ENCODE data around the gene MAGEB2. TPM values are rescaled to one million over a fixed set of nuclear protein-coding genes. Genes with fewer than 3 reads are reported as not detected.
"Not testable (repeated sequence)": the region's sequence is repeated elsewhere in the genome, so short reads cannot be mapped to it uniquely, and the experiment has no call there.

MAGEB2 gene
- not detected in 2 replicates for total RNA-seq

DNA sequence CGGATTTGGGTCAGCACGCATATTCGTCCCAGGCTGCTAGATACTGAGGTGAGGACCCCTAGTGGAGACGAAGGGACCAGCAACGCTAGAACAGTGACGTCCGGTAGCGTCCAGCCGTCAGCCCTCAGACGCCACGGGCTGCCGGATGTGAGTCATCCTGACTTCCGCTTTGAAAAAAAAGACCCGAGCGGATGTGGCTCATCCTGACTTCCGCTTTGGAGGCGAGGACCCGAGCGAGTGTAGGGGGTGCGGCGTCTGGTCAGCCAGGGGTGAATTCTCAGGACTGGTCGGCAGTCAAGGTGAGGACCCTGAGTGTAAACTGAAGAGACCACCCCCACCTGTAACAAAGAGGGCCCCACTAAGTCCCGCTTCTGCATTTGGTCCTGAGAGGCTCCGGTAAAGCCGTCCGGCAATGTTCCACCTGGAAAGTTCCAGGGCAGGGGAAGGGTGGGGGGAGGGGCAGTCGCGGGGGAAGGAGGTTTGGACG is at the start of gene MAGEB2:
Gene MAGEB2, plus strand, starts transcription at position 207 of the 487 bp plus-strand sequence. CDS start 3,018 bp downstream, outside the sequence.
- DNase-seq (ENCODE audit: low read depth): no peak

- DNase-seq (ENCODE audit: low read depth): no peak
These were observed 44.5 kb upstream of the MAGEB2 start for GRCh38 chrX:30170900-30171299.

DNA sequence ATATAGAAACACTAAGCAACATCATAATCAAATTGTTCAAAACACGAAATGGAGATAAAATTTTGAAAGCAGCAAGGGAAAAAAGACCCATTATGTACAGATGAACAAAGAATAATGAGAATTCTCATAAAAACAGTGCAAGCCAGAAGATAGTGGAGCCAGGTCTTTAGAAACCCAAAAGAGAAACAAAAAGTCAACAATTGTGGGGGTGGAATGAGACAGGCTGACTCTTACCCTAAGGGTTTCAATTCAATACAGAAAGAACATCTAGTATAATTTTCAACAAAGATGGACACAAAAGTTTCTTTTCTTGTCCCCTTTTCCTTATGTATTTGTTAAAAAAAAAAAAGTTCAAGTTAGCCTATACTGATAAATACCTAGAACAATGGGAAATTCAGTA is 34.0 kb upstream of the MAGEB2 start:
- no peak for DNase-seq (ENCODE audit: low read depth)

GRCh38 chrX:30183554-30183953 is 31.8 kb upstream of the MAGEB2 start:
- no peak for DNase-seq (ENCODE audit: low read depth)

DNA sequence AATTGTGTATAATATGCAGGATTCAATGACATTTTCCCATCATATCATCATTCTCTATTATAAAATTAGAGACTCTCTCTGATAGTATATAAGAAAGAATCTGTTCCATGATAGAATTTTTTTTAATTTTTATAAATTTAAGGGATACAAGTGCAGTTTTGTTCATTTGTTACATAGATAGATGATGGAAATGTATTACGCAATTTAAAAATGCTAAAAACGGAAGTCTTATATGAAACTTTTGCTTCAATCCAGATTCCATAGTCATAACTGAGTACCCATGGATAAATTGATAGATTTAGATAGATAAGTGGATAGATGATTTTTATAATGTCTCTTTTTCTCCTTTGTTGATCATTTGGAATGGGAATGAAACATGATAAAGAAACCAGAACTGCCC is 24.9 kb upstream of the MAGEB2 start:
- no peak for DNase-seq (ENCODE audit: low read depth)

DNA sequence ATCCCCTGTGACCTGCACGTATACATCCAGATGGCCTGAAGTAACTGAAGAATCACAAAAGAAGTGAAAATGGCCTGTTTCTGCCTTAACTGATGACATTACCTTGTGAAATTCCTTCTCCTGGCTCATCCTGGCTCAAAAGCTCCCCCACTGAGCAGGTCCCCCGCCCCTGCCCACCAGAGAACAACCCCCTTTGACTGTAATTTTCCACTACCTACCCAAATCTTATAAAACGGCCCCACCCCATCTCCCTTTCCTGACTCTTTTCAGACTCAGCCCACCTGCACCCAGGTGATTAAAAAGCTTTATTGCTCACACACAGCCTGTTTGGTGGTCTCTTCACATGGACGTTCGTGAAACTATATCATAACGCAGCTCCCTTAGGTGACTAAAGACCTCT is 21.5 kb upstream of the MAGEB2 start:
- DNase-seq (ENCODE audit: low read depth): not testable (repeated sequence)

GRCh38 chrX:30196322-30196721 is 19.0 kb upstream of the MAGEB2 start:
- DNase-seq (ENCODE audit: low read depth): peak; percentile 11

DNA sequence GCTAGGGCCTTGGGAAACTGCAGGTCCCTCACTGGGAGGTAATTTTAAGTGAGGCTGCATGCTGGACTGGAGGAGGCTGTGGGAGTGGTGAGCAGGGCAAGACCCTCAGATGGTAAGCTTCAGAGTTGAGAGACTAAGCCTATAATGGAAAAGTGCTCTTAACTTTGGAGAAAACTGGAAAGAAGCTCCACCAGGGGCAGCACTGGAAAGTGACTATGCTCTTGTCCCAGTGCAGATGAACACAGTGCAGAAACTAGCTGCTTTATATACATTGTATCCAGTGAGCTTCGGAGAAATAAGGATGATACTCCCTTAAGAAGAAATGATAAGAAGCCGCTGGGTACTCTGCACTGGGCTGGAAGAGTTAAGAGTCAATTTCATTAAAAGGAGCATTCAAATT is 3.2 kb upstream of the MAGEB2 start:
- no peak for DNase-seq (ENCODE audit: low read depth)

DNA sequence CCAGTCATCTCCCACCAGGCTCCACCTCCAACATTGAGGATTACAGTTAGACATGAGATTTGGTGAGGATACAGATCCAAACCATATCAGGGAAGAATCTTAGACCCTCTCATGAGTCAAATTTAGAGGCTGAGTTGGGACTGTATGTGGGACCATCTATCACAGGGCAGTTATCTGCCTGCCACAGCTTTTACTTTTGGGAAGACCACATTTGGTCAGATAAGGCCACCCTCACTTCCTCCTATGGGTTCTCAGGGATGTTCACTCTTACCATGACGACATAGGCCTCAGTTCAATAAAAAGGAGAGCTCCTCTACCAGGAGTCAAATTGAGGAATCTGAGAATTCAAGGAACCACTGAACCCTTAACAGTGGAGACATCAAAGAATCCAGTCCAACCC is 2.1 kb downstream of the MAGEB2 start:
- DNase-seq (ENCODE audit: low read depth): no peak

DNA sequence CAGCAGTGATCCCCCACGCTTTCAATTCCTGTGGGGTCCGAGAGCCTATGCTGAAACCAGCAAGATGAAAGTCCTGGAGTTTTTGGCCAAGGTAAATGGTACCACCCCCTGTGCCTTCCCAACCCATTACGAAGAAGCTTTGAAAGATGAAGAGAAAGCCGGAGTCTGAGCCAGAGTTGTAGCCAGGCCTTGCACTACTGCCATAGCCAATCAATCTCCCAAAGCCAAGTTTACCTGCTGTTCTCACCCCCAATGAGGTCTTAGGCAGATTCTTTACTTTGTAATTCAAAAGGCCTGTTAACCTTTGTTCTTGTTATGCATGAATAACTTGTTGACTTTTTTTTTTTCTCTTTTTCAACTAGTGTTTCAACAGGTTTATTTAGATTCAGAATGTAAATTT is 4.0 kb downstream of the MAGEB2 start:
- peak; percentile 6 for DNase-seq (ENCODE audit: low read depth)

DNA sequence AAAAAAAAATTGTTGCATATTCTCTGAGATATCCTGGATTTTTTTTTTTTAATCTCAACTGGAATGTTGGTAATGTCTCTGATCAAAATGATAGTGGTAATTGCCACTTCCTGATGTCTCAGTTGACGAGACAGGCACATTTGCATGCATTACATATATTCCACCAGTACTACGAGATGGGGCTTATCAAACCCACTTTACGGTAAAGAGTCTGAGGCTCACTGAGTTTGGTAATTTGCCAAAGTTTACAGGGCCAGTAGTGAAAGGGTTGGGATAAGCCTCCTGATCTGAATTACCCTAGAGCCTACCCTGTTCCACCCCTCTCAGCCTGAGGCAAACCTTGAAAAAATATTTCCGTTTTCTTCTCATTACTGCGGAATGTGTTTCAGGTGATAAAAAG is 5.3 kb downstream of the MAGEB2 start:
- DNase-seq (ENCODE audit: low read depth): no peak

- DNase-seq (ENCODE audit: low read depth): no peak
These were observed 9.2 kb downstream of the MAGEB2 start for GRCh38 chrX:30224536-30224935.

DNA sequence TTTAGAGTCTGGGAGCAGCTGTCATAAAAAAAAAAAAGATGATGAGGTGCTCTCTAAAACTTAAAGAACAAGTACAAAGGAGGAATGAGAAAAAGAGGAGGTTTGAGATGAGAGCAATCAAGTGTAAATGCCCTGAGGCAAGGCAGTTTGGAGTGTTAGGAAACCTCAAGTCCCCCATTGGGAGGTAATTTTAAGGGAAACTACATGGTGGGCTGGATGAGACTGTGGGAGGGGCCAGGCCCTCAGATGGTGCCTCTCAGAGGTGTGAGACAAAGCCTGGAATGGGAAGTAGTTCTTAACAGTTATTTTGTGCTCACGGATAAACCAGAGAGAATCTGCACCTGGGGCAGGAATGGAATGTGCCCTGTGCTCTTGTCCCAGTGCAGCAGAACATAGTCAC is 13.2 kb downstream of the MAGEB2 start:
- DNase-seq (ENCODE audit: low read depth): peak; percentile 2

GRCh38 chrX:30230395-30230794 is 15.0 kb downstream of the MAGEB2 start, which contains the start of gene MAGEB3:
TSS of gene MAGEB3 (plus strand) at chrX:30230657. CDS start at chrX:30235925, 5,268 bp downstream.
- no peak for DNase-seq (ENCODE audit: low read depth)

DNA sequence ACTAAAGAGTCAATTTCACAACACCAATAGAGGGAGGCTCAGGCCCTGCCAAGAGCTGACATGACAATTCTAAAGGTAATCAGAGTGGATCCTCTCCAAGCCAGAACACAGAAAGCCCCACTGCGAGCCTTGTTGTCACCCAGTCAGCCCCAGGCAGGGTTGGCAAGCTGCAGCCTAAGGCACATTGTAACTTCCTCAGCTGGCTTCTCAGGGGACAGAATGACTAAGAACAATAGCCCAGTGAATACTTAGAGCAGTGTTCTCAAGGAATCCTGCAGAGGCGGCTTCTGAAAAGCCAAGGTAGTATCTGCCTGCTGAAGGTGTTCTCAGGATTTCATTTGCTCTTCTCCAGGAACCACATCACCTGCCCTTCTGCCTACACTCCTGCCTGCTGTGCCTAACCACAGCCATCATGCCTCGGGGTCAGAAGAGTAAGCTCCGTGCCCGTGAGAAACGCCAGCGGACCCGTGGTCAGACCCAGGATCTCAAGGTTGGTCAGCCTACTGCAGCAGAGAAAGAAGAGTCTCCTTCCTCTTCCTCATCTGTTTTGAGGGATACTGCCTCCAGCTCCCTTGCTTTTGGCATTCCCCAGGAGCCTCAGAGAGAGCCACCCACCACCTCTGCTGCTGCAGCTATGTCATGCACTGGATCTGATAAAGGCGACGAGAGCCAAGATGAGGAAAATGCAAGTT is 26.5 kb downstream of the MAGEB2 start, which contains the start of gene MAGEB4:
Gene MAGEB4, plus strand, starts transcription at position 277 of the 692 bp plus-strand sequence. Its CDS starts 136 bp downstream, at position 413.
- no peak for DNase-seq (ENCODE audit: low read depth)

- DNase-seq (ENCODE audit: low read depth): no peak
These were observed 31.6 kb downstream of the MAGEB2 start, which contains the start of gene MAGEB1 for GRCh38 chrX:30246769-30247489. TSS of gene MAGEB1 (plus strand) at chrX:30247146. CDS start at chrX:30250494, 3,348 bp downstream.

DNA sequence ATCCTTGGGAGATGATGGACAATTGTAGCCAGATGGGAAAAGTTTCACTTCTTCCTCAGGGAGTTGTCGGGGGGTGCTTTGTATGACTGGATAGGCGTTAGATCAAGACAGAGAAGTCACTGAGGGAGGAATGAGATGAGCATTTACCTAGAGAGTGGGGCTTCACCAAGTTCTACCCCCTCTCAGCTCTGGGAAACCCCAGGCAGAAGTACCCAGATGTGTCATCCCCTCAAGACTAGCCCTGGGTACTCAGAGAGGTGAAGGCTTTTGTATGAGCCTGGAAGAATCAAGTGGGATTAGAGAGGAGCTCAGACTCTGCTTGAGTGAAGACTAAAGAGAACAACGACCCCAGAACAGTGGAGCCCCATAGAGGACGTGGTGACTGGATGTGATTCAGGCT is 33.5 kb downstream of the MAGEB2 start:
- DNase-seq (ENCODE audit: low read depth): no peak

GRCh38 chrX:30253257-30253656 is 37.9 kb downstream of the MAGEB2 start:
- no peak for DNase-seq (ENCODE audit: low read depth)

DNA sequence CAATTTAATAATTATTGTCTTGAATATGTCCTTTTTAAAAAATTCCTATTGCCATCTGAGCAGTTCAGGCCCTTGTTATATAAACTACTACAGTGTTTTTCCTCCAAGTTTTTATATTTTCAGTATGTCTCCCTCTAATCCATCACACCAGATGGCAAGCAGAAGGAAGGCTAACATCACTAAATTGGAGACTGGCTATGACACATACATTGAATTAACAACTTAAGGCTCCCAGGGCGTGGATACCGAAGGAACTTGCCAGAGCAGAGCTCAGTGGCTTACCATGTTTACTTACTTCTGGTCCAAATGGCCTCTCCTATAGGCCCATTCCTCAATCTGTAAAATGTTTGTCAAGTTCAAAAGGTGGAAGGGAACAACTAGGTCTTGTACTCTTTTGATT is 44.6 kb downstream of the MAGEB2 start:
- DNase-seq (ENCODE audit: low read depth): no peak

DNA sequence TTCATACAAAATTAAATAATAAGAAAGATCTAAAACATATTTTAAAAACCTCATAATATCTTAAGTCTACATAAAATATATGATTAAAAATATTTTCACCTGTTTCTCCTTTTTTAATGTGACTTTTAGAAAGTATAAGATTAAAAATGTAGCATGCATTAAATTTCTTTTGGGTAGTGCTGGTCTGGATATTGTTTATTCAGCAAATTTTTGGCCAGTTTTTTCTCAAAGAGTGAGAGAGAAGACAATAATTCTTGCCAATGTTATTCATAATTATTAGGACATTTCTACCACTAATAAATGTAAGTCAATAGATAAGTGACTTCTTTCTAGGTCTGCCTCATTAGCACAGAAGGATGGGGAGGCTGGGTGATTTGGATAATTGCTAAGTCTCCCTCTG is 45.6 kb downstream of the MAGEB2 start:
- DNase-seq (ENCODE audit: low read depth): no peak

- no peak for DNase-seq (ENCODE audit: low read depth)
These were observed 47.4 kb downstream of the MAGEB2 start for GRCh38 chrX:30262763-30263162.
